GM08714 (cell line): ENCODE data around the gene SART3.
"Not testable (repeated sequence)": the region's sequence is repeated elsewhere in the genome, so short reads cannot be mapped to it uniquely, and the experiment has no call there.

ENCODE experiments used
- H3K4me3 ChIP-seq: fragments of 200-500 bp; sonication (Bioruptor generic); 2 replicates; pipeline ENCODE4 v1.5.1; 2014; ENCODE audit warnings: mild to moderate bottlenecking, low read length, inconsistent platforms
- ZNF274 ChIP-seq: IDR thresholded peaks from 2 replicates; pipeline ENCODE4 v1.6.1; 2012; ENCODE audit warnings: mild to moderate bottlenecking, low read depth, low read length

Gene SART3

DNA sequence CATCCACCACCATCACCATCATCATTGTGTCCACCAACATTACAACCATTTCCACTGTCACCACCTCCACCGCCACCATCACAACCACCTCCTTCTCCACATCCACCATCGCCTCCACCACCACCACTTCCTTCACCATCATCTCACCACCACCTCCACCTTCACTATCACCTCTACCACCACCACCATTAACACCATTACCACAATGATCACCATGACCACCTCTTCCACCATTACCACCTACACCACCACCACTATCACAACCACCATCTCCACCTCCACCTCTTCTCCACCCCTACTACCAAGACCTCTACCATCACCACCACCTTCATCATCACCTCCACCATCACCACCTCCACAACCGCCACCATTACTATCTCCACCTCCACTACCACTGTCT, 17.8 kb upstream of the SART3 start:
- no peak overlapping the region for H3K4me3 ChIP-seq
- TF ChIP-seq ZNF274, result no peak

DNA sequence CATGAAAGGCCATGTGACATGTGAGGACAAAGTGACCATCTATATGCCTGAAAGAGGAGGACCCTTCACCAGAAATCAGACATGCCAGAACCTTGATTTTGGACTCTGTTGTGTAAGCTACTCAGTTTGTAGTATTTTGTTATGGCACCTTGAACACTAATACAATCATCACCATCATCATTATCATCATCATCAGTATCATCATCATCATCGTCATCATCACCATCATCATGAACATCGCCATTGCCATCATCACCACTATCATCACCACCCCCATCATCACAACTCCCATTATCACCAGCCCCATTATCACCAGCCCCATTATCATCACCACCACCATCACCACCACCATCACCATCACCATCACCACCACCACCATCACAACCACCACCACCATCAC, 17.3 kb upstream of the SART3 start:
- H3K4me3 ChIP-seq, result no peak overlapping the region
- no peak for TF ChIP-seq ZNF274

DNA sequence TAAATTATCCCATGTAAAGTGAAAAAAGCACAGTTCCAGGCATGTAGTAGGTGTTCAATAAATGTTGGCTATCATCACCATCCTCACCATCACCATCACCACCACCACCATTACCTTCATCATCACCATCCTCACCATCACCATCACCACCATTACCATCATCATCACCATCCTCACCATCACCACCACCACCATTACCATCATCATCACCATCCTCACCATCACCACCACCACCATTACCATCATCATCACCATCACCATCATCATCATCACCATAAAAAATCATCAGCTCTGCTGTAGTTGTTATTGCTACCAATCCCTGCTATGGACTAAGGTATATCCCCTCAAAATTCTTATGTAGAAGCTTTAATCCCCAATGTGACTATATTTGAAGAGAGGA, 16.5 kb upstream of the SART3 start:
- TF ChIP-seq ZNF274, result no peak

DNA sequence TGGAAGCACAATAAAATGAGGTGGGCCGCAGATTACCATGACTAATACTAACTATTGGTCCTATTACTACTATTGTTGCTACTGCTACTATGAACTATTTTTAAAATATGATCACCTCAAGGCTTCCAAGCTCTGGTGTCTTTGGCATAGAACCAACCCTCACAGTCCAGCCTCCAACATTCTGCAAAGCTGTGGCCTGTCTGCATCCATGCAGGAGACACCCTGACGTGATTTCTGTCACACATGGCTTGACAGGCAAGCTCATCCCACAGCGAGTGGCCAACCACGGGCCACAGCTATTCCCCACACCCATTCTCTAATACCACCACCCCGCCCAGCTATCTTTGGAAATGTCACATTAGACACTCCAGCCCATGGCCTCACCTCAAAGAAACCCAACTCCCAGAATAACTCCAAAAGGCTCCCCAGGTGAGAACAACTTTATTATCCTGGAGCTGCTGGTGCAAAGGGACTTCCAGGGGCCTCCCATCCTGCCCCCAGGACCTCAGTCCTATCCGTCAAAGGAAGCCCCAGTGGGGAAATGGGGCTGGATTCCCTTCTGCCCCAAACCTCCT, 15.8 kb upstream of the SART3 start:
- no peak overlapping the region for H3K4me3 ChIP-seq
- TF ChIP-seq ZNF274, result no peak

More for the DNA sequence above, 16.5 kb upstream of the SART3 start:
- H3K4me3 ChIP-seq, result no peak overlapping the region

DNA sequence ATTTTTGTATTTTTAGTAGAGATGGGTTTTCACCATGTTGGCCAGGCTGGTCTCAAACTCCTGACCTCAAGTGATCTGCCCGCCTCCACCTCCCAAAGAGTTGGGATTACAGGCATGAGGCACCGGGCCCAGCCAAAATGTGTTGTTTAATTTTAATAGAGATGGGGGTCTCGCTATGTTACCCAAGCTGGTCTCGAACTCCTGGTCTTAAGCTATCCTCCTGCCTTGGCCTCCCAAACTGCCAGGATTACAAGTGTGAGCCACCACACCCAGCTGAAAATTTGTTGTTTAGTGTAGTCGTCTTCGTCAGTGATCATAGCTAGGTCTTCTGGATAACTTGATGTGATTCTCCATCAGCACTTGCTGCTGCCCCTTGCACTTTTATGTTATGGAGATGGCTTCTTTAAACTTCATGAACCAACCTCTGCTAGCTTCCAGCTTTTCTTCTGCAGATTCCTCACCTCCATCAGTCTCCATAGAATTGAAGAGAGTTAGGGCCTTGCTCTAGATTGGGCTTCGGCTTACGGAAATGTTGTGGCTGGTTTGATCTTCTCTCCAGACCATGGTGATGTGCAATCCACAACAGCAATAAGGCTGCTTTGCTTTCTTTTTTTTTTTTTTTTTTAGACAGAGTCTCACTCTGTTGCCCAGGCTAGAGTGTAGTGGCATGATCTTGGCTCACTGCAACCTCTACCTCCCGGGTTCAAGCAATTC, 14.4 kb upstream of the SART3 start:
- H3K4me3 ChIP-seq, result no peak overlapping the region
- no peak for TF ChIP-seq ZNF274

DNA sequence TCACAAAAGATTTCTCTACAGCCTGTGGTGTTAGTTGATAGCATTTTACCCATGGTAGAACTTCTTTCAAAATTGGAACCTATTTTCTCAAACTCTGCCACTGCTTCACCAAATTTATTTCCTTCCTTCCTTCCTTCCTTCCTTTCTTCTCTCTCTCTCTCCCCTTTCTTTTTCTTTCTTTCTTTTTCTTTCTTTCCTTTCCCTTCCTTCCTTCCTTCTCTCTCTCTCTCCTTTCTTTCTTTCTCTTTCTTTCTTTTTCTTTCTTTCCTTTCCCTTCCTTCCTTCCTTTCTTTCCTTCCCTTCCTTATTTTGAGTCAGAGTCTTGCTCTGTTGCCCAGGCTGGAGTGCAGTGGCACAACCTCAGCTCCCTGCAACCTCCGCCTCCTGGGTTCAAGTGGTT, 13.3 kb upstream of the SART3 start:
- H3K4me3 ChIP-seq, result not testable (repeated sequence)

DNA sequence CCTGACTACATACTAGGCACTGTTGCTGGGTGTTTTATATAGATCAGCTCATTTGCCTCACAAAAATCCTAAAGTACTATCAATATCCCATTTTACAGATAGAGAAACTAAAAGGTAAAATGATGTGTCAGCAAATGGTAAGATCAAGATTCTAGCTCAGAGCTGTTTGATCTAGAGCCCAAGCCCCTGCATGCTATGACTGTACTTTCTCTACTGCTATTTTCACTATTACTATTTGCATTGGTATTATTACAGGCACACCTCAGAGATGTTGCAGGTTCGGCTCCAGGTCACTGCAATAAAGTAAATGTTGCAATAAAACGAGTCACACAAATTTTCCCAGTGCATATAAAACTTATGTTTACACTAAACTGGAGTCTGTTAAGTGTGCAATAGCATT, 12.3 kb upstream of the SART3 start:
- no peak for TF ChIP-seq ZNF274

DNA sequence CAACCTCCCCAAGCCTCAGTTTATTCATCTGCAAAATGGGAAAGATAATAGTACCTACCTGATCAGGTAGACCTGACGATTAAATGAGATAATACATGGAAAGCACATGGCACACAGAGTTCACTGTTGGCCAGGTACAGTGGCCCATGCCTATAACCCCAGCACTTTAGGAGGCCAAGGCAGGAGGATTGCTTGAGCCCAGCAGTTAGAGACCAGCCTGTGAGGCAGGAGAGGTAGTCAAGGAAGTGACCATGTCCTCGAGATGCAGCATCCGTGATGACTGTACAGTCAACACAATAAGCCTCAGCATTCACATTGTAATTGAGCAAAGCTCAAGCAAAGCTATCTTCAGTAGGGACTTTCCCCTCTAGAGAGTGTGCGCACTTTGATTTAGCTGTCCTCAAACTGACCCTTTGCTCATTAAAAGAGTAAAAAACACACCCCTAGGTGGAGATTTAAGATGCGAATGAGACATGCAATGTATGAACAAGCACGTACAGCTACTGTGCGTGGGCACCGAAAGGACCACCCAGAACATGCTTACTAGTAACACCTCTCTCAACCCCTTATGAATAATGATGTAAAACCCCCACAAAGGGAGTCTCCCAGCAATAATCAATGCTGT, 11.3 kb upstream of the SART3 start:
- TF ChIP-seq ZNF274, result no peak
- no peak overlapping the region for H3K4me3 ChIP-seq

More for the DNA sequence above, 12.3 kb upstream of the SART3 start:
- no peak overlapping the region for H3K4me3 ChIP-seq

DNA sequence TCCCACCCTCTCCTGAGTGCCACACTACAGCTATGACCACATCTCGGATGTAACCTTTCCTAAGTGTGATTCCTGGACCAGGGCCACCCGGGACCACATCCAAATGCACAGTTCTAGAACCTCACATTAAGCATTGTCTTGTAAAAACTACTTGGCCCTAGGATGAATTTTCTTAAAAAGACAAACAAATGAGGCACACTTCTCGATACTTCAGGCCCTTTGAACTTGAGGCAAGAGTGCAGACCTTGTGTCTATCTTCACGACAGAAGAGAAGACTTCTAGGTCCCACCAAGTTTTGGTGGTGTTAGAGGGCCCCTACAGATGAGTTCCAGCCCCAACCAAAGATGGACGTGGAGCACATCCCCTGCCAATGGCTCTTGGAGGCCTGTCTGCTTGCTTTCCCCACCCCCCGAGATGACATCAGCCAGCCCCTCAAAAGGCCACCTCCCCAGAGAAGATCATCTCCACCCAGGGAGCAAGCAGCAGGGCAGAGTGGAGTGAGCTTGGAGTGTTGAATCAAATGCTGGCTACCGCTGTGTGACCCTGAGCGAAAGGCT, 10.7 kb upstream of the SART3 start:
- H3K4me3 ChIP-seq, result no peak overlapping the region
- TF ChIP-seq ZNF274, result no peak

DNA sequence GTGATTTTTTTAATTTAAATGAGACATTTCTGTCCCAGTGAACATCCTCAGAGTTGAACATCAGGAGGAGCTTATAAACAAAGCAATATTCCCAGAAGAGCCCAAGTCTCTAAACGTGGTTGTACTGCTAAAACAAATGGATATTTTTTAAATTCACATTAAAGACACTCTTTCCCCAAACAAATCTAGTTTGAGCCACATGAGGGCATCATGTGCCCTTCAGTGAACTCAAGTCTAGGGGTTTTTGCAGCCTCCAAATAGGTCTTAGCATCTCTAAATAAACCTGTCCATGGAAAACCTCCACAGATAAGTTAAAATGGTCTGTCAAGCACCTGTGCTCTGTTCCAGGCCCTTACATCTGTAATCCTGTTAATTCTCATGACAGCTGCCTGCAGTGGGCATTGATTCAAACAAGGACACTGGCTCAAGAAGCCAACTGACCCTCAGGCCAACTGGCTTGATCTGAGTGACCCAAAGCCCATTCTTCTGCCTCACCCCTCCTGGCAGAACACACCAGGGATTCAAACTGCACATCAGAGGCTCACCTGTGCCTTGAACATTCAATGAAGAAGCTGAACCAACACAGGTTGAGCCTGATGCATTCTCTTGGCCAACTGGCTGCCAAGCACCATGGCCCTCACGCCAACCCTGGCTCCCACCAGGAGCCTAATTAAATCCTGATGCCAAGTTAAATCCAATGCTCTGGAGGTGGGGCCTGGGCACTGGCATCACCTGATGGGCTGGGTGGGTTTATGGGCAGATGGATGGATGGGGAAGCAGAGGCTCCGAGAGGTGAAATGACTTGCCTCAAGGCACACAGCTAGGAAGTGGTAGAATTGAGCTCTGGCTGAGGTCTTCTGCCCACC, 10.0 kb upstream of the SART3 start:
- no peak overlapping the region for H3K4me3 ChIP-seq
- TF ChIP-seq ZNF274, result no peak

DNA sequence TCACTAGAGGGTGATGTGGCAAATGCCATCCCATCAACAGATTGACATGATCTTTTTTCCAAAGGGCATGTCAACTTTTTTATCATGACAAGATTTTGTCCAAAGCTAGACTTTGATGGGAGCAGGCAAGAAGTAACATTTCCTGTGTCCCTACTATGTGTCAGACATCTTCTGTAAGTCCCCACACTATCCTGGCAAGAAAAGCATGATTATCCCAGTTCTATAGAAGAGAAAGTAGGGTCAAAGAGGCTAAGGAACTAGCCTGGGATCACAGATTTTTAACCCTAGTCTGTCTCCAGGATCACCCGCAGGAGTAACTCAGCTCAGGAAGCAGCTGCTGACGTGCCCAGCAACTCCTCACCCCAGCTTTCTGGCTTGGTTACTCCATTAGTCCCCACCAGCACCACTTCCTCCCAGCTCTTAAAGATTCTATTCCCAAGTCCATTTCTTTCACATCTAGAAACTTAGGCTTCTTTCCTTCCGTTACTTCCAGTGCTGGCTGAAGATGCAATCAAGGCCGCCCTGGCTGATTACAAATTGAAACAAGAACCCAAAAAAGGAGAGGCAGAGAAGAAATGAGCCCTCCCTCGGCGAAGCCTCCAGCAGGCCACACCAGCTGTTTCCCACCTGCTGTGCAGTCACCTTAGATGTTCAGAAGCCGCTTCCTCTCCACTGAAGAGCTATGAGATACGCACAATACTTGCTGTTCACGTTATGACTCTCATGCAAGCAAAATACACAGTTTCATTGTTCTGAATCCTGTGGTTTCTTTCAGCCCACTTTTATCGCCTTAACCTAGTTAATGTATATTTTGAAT, 7.6 kb upstream of the SART3 start:
- no peak for TF ChIP-seq ZNF274
- peak overlapping the region; percentile 64; the same call in 1 of the 2 replicates for H3K4me3 ChIP-seq

DNA sequence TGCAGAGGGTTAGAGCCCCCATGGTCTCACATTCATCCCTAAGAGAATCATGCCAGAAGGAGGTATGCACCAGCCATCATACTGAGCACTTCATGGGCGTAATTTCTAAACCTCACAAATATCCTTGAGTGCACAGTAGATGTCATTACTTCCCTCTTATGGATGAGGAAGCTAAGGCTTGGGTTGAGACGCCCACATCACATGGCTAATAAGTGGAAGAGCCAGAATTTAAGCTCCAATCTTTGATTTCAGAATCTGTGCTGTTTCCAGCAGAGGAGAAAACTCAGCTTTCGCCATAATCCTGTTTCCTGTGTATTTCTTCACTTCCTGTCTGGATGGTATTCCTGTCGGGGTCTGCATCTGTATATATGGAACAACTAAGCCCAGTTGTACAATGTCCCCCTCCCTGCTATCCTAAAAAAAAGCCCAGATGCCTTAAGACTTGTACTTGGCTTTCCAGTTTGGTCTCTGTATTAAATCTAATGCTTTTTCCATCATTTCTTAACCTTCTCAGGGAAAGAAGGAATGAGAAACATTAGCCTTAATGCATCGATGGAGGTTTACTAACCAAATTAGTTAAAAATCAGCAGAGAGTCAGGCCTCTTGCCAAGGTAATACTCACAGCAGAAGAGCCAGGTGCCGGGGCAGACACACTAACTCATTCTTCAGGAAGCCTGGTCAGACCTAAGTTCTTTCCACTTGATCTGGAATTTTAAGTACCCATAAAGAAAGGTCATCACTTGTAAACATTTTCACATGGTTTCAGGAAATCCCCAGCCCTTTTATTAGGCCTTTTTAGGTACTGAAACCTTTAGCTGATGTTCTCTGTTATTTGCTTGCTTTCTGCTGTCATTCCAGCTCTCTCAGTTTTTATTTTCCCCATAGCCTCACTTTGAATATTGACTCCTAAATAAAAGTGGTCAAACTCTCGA, 6.7 kb upstream of the SART3 start:
- H3K4me3 ChIP-seq, result peak overlapping the region; percentile 64; the same call in 1 of the 2 replicates
- no peak for TF ChIP-seq ZNF274

DNA sequence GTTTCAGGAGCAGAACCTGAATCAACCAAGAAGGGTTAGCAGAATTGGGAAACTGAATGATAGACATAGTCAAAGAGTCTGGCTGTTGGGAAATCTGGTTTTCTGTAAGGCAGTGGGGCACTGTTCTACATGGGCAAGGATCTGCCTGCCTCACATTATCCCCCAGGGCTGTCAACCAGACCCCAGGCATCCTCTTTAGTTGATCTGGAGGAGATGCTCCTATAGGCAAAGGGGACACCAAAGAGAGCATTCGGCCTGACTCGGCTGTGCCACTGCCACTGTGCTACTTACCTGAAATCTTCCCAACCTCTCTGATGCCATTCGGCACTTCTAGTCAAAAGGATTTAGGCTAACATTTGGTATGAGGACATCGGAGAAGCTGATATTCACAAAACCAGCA, 5.5 kb upstream of the SART3 start:
- H3K4me3 ChIP-seq, result no peak overlapping the region
- TF ChIP-seq ZNF274, result no peak
